ENCODE results near the gene TMEM151B.

TMEM151B gene

GRCh38 chr6:44278774-44279697 is 8.8 kb downstream of the TMEM151B start:
- DNase-seq (ENCODE audit: low read depth) = no peak

GRCh38 chr6:44284121-44284520 is 13.9 kb downstream of the TMEM151B start:
- DNase-seq (ENCODE audit: low read depth) = no peak

DNA sequence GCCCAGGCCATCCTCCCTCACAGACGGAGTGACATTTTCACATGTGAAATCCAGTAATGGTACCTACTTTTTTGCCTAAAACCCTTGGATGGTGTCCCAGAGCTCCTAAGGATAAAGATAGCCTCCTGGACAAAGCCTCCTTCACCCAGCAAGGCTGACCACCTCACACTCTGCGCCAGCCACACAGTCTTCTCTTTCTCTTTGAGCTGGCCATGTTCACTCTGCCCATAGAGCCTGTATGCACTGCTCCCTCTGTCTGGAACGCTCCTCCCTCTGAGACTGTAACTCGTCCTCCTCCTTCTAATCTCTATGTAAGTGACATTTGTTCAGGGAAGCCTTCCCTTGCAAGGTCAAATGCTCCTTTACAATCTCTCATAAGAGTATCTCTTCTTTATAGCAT is 14.6 kb downstream of the TMEM151B start:
- no peak for DNase-seq (ENCODE audit: low read depth)

DNA sequence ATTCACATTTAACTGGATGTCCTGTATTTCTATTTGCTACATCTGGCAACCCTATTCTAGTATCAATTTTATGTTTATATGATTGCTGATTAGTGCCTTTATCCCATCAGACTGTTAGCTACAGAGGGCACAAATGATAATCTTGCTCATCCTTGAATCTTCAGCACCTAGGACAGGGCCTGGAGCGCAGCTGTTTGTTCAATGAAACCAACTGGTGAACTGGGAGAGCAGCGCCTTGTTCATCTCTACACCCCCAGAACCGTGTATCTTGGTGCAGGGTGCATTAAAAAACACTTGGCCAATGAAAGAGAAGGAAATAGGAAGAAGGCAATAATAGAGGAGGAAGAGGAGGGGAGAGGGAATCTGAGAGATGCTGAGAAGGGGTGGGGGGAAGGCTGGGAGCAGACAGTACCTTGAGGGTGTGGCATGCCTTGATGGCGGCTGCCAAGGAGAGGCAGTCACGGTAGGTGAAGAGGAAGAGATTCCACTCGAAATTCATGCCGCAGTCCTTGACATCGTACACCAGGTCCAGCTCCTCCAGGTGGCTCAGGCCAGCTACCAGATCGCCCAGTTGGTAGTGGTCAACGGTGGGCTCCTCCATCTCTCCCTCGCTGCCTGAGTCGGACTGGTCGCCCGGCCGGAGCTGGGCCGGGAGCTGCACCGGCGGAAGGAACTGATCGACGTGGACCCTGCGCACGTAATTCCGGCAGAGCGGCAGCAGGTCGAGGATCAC is 15.5 kb downstream of the TMEM151B start:
- no peak for DNase-seq (ENCODE audit: low read depth)

DNA sequence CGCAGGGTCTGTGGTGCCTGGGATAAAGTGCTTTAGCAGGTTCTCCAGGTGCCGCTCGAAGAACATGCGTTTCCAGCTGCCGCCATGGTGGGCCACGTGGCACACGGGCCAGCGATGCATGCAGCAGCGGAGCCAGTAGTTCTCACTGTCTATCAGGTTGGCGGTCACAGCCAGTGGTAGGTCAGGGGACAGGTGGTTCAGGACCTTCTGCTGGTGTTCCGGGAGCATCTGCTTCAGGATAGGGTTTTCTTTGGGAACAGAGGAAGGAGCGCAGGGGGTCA is 16.0 kb downstream of the TMEM151B start:
- no peak for DNase-seq (ENCODE audit: low read depth)

GRCh38 chr6:44286747-44287146 is 16.5 kb downstream of the TMEM151B start:
- no peak for DNase-seq (ENCODE audit: low read depth)

DNA sequence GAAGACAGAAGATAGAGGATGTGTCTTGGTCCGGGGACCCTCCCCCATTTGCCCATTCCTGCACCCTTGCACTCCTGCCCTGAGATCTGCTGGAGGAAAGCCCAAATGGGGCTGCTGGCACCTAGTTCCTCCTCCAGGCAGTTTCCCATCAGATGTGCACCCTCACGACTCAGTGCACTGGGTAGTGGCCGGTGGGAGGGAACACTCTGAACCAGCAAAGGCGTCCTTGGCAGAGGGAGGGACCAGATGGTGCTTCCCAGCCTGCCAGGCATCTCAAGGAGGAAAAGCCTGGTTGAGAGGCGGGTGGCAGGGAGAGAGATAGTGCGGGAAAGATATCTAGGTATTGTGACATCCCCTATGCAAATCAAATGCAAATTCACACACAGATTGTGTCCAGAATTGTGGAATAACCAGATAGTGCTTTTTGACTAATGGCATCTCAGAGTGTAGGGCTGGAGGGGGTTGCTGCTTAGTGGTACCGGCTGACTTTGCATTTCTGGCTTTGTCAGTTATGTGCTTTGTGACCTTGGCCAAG is 19.5 kb downstream of the TMEM151B start:
- no peak for DNase-seq (ENCODE audit: low read depth)

- DNase-seq (ENCODE audit: low read depth) = no peak
Measured at GRCh38 chr6:44291841-44292240, 21.6 kb downstream of the TMEM151B start.

DNA sequence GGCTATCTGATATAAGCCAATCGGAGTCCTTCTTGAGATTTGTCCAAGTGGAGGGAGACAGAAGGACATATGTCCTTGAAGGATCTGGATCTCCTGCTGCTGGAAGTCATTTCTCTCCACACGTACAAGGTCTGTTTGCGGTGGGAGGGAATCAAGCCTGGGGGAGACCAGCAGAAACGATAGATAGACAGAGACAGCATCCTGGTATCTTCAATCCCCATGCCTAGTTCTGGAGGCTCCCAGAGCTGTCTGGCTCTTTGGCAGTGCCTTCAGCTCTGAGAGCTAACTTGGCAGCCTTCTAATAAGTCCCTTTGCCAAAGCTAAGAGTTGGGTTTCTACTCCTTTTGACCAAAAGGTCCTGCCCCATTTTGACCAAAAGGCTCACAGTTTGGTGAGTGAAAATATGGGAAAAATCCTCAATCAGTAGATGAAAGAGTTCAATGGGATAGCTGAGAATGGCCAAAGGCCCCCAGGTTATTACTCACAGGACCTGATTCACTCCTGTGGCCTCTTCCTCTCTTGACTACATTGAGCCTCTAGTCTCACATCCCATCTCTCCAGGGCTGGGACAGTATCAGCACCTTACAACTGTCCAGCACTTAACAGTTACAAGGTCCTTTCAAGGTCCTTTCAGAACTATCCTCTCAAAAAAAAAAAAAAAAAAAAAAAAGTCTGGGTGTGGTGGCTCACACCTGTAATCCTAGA is 22.6 kb downstream of the TMEM151B start:
- no peak for DNase-seq (ENCODE audit: low read depth)

DNA sequence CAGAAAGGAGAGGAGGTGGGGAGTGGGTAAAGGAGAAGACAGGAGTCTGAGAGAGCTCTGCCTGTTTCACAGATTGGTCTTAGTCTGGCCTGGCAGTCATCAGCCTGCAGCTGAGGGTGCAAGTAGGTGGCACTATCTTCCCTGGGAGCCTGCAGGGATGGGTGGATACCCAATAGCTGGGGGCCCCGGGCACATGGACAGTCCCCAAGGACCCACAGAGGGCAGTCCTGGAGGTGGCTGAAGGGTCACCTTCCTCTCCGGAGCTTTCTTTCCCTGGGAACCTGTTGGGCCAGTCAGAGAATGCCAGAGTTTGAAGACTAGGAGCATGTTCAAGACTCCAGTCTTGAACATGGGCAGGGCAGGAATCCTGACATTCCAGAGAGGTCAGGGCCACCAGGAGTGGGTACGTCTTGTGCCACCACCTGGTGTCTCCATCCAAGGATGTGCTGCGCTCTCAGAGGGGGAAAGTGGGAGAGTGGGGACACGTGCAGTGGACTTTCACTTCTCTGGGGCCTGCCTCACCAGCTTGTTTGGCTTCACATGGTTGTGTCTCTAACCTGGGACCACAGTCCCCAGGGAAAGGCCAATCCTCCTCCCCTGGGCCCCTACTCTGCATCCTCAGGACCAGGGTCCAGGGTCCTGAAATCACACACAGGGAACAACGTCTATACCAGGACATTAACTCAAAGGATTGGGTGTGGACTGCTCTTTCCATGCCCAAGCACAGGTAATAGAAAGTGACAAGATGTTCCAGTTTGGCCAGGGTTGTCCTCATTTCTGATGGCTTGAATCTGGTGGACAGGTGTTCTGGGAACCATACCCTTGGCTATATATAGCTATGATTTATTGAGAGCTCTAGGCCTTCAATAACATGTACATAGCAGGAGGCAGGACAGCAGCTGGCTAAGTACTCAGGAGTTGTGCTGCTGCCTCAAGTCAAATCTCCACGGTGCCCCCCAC is 24.9 kb downstream of the TMEM151B start:
- no peak for DNase-seq (ENCODE audit: low read depth)

DNA sequence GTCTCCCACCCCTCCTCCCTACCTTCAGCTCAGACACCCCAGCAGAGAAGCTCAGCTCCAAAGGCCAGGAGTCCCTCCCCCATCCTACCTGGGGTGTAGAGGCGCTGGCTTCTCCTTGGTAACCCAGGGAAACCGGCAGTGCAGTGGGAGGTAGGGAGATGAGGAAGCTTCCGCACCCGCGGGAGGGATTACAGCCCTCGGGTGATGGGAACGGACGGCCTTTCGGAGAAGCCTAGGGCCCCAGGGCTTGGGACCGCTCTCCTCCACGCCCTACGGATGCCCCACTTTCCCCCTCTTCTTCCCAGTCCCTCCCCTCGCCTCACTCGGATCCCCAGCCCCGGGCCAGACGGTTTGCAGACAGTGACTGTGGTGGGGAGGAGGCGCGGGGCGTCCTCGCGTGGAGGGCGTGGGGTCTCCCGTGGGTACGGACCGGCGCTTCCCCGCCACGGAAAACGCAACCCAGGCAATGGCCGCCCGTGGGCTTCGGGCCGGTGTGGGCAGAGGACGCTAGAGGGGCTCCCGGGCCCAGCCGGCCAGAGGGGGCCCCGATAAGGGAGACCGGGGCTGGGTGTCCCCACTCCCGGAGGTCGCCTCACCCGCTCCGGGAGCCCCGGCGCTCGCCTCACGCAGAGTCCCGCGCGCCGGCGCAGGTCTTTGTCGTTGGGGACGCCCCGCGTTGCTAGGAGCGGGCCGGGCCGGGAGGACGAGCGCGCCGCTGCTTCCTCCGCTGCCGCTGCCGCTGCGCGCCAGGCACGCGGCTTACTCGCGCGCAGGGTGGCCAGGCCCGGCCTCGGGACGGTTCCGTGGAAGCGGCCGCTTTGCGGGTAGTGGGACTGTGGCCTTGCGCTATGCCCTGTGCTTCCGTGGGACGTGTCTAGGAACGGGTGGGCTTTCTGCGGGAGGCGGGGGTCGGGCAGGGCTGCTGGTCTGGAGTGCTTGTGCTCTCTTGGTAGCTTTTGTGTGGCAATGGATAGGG is 27.1 kb downstream of the TMEM151B start:
- no peak for DNase-seq (ENCODE audit: low read depth)

- DNase-seq (ENCODE audit: low read depth) = no peak
Measured at GRCh38 chr6:44298055-44298803, 28.0 kb downstream of the TMEM151B start.

GRCh38 chr6:44298864-44299263 is 28.6 kb downstream of the TMEM151B start:
- no peak for DNase-seq (ENCODE audit: low read depth)

- DNase-seq (ENCODE audit: low read depth) = no peak
Measured at GRCh38 chr6:44300292-44300823, 30.1 kb downstream of the TMEM151B start.

- no peak for DNase-seq (ENCODE audit: low read depth)
Measured at GRCh38 chr6:44301106-44301505, 30.9 kb downstream of the TMEM151B start.

DNA sequence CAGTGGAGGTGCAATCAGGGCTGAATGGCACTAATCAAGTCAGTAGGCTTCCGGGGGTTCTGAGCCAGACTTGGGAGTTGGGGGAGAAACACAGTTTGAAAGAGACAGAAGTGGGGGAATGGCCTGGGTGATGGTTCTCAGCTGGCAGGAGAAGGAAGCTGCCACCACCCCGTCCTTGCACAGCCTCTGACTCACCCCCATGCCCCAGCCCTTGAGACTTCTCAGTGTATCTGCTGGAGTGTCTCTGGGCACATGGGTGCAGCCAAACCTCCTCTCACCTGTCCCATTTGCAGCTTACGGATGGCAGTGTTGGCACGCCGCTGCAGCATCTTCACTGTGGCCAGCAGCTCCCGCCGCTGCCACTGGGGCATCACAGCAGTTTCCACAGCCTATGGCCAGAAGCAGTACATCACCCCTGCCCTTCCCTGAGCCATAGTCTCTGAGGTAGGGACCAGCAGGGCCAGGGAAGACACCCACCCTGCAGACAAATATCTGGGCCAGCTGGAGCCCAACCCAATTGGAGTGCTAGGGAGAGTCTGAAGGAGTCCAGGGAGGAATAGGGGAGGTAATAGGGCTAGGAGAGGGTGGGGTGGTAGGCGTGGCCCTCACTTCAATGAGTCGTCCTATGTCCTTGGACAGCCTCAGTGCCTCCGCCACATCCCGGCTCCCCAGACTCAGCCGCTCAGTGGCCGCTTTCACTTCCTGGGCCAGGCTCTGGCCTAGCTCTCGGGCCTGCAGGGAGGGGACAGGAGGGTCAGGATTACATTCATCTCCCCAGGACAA is 31.7 kb downstream of the TMEM151B start:
- no peak for DNase-seq (ENCODE audit: low read depth)

DNA sequence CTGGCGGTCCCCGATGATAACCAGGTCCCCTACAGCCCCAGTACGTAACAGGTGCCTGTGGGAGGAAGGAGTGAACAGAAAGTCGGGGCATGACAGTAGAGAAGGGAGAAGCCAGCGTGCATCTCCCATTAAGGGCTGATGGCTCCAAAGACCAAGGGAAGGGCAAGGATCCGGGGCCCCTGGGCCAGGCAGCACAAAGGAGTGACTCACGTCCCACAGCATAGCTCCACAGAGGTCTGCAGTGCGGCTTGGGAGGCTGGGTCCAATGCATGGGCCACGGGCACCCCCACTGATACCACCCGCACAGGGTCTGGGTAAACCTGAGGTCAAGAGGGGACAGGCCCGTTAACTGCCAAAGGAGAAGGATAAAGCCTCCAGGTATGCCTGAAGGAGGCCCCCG is 32.6 kb downstream of the TMEM151B start:
- DNase-seq (ENCODE audit: low read depth) = no peak

DNA sequence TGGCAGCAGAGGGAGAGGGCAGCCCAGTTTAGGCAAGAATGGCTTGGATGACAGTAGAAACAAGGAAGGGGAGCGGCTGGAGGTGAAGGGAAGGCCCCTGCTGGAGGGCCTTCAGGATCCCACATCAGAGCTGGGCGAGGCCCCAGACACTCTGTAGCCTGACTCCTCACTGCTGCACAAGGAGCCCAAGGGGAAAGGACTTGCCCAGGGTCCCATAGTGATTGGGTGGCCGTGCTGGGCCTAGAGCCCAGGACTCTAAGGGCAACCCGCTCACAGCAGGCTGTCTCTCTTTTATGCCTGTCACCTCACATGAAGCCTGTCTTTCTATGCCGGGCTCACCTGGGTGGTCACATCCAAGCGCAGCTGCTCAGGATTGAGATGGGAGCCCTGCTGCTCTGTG is 33.6 kb downstream of the TMEM151B start:
- DNase-seq (ENCODE audit: low read depth) = no peak
